DND-41 (cell line): ENCODE data around the gene BCAP31.
"Not testable (repeated sequence)": the region's sequence is repeated elsewhere in the genome, so short reads cannot be mapped to it uniquely, and the experiment has no call there.

ENCODE experiments used
- ATAC-seq: fragments of 200-7000 bp; cut with Tn5 transposase; 3 replicates; pipeline ENCODE4 v1.9.1; 2021; ENCODE audit warnings: low read depth; ENCODE audit not compliant: insufficient read depth
- DNase-seq: peaks from one replicate; pipeline ENCODE4 v3.0.0-alpha.2; 2020
- H2AFZ ChIP-seq: 2 replicates; pipeline ENCODE4 v1.6.0; 2012; ENCODE audit warnings: low read depth, low read length
- H3K27ac ChIP-seq: 2 replicates; pipeline ENCODE4 v1.5.1; 2012; ENCODE audit warnings: low read length, inconsistent platforms
- H3K27me3 ChIP-seq: fragments of 200-600 bp; sonication (generic); 2 replicates; pipeline ENCODE4 v1.6.0; 2012; ENCODE audit warnings: low read length, mild to moderate bottlenecking, inconsistent platforms; ENCODE audit not compliant: insufficient read depth, poor library complexity
- H3K36me3 ChIP-seq: 2 replicates; pipeline ENCODE4 v1.5.1; 2012; ENCODE audit warnings: low read length, inconsistent platforms; ENCODE audit not compliant: insufficient read depth
- H3K4me1 ChIP-seq: 2 replicates; pipeline ENCODE4 v1.5.1; 2012; ENCODE audit warnings: mild to moderate bottlenecking, low read length; ENCODE audit not compliant: insufficient read depth
- H3K4me2 ChIP-seq: 2 replicates; pipeline ENCODE4 v1.6.0; 2012; ENCODE audit warnings: mild to moderate bottlenecking, moderate library complexity, low read length, inconsistent platforms; ENCODE audit not compliant: insufficient read depth
- H3K4me3 ChIP-seq, 2 experiments: fragments of 200-600 bp in 1 of 2; shearing (Covaris generic) in 1 of 2; 2 replicates each; pipeline ENCODE4 v1.5.1; 2012 to 2016; ENCODE audit warnings: inconsistent platforms in 2 of 2, low read length in 2 of 2, mild to moderate bottlenecking in 2 of 2, low read depth in 1 of 2, moderate library complexity in 1 of 2
- H3K79me2 ChIP-seq: 2 replicates; pipeline ENCODE4 v1.6.0; 2012; ENCODE audit warnings: low read length, inconsistent platforms; ENCODE audit not compliant: insufficient read depth
- H3K9ac ChIP-seq: 2 replicates; pipeline ENCODE4 v1.6.0; 2012; ENCODE audit warnings: low read depth, mild to moderate bottlenecking, inconsistent platforms, low read length, moderate library complexity
- H3K9me3 ChIP-seq: 2 replicates; pipeline ENCODE4 v1.5.1; 2012; ENCODE audit warnings: low read length, moderate library complexity, mild to moderate bottlenecking, inconsistent platforms; ENCODE audit not compliant: insufficient read depth, severe bottlenecking
- H4K20me1 ChIP-seq: 2 replicates; pipeline ENCODE4 v1.6.0; 2012; ENCODE audit warnings: low read length; ENCODE audit not compliant: insufficient read depth
- EZH2 ChIP-seq: IDR thresholded peaks from 3 replicates; pipeline ENCODE4 v1.6.1; 2012; ENCODE audit warnings: borderline replicate concordance, low read depth, mild to moderate bottlenecking, moderate library complexity, low read length, inconsistent platforms; ENCODE audit not compliant: severe bottlenecking
- TF ChIP-seq, protein P1 (sequence below): IDR thresholded peaks from 2 replicates; pipeline ENCODE4 v1.5.1; 2012; ENCODE audit warnings: borderline replicate concordance, low read length, moderate library complexity, mild to moderate bottlenecking; ENCODE audit not compliant: poor library complexity, severe bottlenecking; ENCODE audit errors: extremely low read depth

Gene BCAP31

DNA sequence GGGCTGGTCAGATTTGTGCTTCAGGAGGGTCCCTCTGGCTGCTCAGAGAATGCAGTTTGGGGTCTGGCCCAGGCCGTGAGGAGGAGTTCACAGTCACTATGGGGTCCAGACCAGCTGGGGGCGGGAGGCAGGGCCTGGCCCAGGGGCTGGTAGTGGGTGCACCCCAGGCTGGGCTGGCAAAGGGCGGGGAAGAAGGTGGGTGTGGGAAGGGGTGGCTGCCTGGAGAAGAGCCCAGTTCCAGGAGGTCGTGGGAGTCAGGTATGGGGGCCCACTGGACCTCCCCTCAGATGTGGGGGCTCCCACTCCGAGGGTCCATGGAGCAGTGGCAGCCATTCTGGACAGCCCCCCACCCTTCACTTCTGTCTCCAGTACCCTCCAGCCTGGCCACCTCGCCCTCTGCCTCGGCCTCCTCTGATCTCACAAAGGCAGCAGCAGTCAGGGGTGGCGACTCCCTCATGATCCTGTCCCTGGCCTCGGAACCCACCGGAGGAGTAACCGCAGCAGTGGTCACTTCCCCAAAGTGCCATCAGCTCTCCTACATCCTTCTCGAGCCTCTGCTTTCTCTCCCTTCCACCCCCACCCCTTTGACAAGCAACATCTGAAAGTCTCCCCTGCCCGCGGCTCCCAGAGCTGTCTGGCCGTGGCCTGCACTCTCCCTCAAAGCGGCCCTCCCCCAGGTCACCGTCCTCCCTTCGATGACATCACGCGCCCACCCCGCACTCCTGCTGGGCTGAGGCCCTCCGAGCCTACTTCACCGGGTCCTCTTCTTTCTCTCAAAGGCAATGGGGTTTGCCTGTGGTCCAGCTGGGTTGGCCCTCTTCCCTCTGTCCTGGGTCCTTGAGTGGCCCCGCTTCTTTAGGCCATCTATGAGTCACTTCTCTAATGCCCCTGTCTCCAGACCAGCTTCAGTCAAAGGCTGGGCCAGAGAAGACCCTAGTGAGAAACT is 38.2 kb downstream of the BCAP31 start:
- Histone ChIP-seq H3K4me2 (no peak overlapping the region), H2AFZ (no peak overlapping the region), H3K9ac (no peak overlapping the region), H3K4me3 (no peak overlapping the region), H3K79me2 (no peaks in the 10 kb centered on the region), H3K4me1 (peaks cover 6% of the 10 kb centered on the region), H3K27ac (no peak overlapping the region), H3K36me3 (no peaks in the 10 kb centered on the region), H4K20me1 (no peaks in the 10 kb centered on the region), H3K9me3 (no peaks in the 10 kb centered on the region), H3K27me3 (no peaks in the 10 kb centered on the region)
- ATAC-seq (no peak), DNase-seq (no peak)
- TF ChIP-seq EZH2, result no peak
- TF ChIP-seq, protein P1, sequence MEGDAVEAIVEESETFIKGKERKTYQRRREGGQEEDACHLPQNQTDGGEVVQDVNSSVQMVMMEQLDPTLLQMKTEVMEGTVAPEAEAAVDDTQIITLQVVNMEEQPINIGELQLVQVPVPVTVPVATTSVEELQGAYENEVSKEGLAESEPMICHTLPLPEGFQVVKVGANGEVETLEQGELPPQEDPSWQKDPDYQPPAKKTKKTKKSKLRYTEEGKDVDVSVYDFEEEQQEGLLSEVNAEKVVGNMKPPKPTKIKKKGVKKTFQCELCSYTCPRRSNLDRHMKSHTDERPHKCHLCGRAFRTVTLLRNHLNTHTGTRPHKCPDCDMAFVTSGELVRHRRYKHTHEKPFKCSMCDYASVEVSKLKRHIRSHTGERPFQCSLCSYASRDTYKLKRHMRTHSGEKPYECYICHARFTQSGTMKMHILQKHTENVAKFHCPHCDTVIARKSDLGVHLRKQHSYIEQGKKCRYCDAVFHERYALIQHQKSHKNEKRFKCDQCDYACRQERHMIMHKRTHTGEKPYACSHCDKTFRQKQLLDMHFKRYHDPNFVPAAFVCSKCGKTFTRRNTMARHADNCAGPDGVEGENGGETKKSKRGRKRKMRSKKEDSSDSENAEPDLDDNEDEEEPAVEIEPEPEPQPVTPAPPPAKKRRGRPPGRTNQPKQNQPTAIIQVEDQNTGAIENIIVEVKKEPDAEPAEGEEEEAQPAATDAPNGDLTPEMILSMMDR, result no peak

DNA sequence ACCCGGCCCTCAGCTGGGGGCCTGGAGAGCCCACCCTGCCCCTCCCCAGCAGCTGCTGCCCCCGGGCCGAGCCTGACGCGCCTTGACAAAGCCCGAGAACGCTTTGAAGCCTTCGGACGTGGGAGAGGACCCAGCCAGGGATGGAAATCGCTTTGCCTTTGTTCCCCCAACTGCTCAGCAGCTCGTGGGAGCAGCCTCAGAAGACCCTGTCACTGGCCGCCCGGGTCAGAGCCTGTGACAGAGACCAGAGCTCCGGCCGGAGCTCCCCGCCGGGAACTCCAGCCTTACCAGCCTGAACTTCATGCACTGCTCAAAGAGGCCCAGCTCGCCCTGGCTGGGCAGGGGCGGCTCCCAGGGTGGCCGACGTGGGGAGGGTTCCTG is 39.0 kb downstream of the BCAP31 start:
- no peak overlapping the region for H3K27ac ChIP-seq

DNA sequence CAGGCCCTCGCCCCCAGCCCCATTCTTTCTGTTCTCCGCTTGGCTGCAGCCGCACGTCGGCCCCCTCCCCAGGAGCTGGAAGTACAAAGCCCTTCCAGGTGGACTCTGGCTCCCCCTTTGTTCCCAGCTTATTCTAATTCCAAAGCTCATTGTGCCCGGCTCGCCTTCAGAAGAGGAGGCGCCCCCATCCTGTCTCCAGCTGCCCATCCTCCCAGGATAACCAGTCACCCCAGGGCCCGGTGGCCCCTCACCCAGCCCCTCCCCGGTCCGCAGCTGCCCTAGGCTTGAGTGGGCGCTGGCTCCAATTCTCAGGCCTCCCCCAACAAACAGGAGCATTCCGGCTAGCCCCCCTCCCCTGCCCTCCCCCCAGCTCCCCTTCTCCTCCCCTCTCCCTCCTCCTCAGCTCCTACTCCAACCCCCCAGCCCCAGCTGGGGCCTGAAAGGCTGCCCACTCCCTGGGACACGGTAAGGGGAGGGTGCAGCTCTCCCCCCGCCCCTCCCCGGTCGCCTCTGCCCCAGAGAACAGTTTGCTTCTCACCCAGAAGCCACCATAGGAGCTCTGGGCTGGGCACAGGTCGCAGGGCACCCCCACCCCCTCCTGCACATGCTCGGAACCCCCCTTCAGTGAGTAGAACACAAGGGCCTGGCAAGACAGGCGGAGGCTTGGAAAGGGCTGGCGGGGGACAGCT is 39.6 kb downstream of the BCAP31 start:
- H3K9me3 ChIP-seq, result no peaks in the 10 kb centered on the region
- no peak overlapping the region for H3K4me3 ChIP-seq
- H3K9ac ChIP-seq, result no peak overlapping the region
- H3K27ac ChIP-seq, result no peak overlapping the region
- no peak overlapping the region for H3K4me2 ChIP-seq
- DNase-seq, result no peak
- no peak for TF ChIP-seq EZH2
- TF ChIP-seq, protein P1, result no peak
- H2AFZ ChIP-seq, result no peak overlapping the region
- no peaks in the 10 kb centered on the region for H4K20me1 ChIP-seq
- peaks cover 6% of the 10 kb centered on the region for H3K4me1 ChIP-seq
- H3K36me3 ChIP-seq, result no peaks in the 10 kb centered on the region
- H3K27me3 ChIP-seq, result no peaks in the 10 kb centered on the region
- H3K79me2 ChIP-seq, result no peaks in the 10 kb centered on the region
- ATAC-seq, result no peak

More for the DNA sequence above, 39.0 kb downstream of the BCAP31 start:
- ATAC-seq (no peak), DNase-seq (no peak)
- Histone ChIP-seq H3K4me2 (no peak overlapping the region), H2AFZ (no peak overlapping the region), H3K9me3 (no peaks in the 10 kb centered on the region), H3K4me3 (no peak overlapping the region), H3K4me1 (peaks cover 6% of the 10 kb centered on the region), H4K20me1 (no peaks in the 10 kb centered on the region), H3K27me3 (no peaks in the 10 kb centered on the region), H3K36me3 (no peaks in the 10 kb centered on the region), H3K79me2 (no peaks in the 10 kb centered on the region), H3K9ac (no peak overlapping the region)
- TF ChIP-seq EZH2, result no peak
- TF ChIP-seq, protein P1, result no peak

DNA sequence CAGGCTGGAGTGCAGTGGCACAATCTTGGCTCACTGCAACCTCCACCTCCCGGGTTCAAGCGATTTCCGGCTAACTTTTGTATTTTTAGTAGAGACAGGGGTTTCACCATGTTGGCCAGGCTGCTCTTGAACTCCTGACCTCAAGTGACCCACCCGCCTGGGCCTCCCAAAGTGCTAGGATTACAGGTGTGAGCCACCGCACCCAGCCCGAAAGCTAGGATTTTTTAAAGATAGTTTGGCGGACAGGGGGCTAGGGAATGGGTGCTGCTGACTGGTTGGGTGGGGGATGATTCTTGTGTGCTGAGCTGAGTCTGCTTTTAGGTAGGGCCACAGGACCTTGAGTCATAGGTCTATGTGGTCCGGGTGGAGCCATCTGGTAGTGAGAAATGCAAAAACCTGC is 40.7 kb downstream of the BCAP31 start:
- H3K4me1 ChIP-seq, H3K9ac ChIP-seq, H3K9me3 ChIP-seq, DNase-seq, H2AFZ ChIP-seq, ATAC-seq, H3K36me3 ChIP-seq, H3K27ac ChIP-seq, H3K79me2 ChIP-seq, H3K4me3 ChIP-seq, H4K20me1 ChIP-seq, H3K27me3 ChIP-seq, H3K4me2 ChIP-seq: not testable (repeated sequence)
